Neutrophil (primary cell): ENCODE data around the gene GPRIN3.

ENCODE experiments used
- H3K27ac ChIP-seq: fragments of 200-600 bp; sonication (generic); 2 replicates; pipeline ENCODE4 v1.5.1; 2016; ENCODE audit warnings: mild to moderate bottlenecking, moderate library complexity
- H3K27me3 ChIP-seq: fragments of 200-600 bp; sonication (generic); 2 replicates; pipeline ENCODE4 v1.6.0; 2016; ENCODE audit warnings: mild to moderate bottlenecking
- H3K36me3 ChIP-seq: fragments of 200-600 bp; sonication (generic); 2 replicates; pipeline ENCODE4 v1.5.1; 2017
- H3K4me1 ChIP-seq, 2 experiments: fragments of 200-600 bp in 1 of 2; sonication (generic) in 1 of 2; 1 replicate in 1 of 2; 2 replicates in 1 of 2; pipeline versions ENCODE4 v1.5.1 to v1.6.1; 2013 to 2016; ENCODE audit warnings: low read depth in 1 of 2, low read length in 1 of 2, mild to moderate bottlenecking in 1 of 2, moderate library complexity in 1 of 2; ENCODE audit not compliant: control insufficient read depth in 1 of 2, insufficient read depth in 1 of 2
- H3K4me3 ChIP-seq, 2 experiments: fragments of 200-600 bp in 1 of 2; sonication (generic) in 1 of 2; 1 replicate in 1 of 2; 2 replicates in 1 of 2; pipeline ENCODE4 v1.5.1; 2013 to 2016; ENCODE audit warnings: low read depth in 1 of 2, low read length in 1 of 2, mild to moderate bottlenecking in 1 of 2, moderate library complexity in 1 of 2
- H3K9me3 ChIP-seq: fragments of 200-600 bp; sonication (generic); 2 replicates; pipeline ENCODE4 v1.5.1; 2016
- TF ChIP-seq, protein P1 (sequence below): fragments of 200-600 bp; sonication (generic); IDR thresholded peaks from 2 replicates; pipeline ENCODE4 v1.5.1; 2016; ENCODE audit warnings: antibody characterized with exemption

Gene GPRIN3

DNA sequence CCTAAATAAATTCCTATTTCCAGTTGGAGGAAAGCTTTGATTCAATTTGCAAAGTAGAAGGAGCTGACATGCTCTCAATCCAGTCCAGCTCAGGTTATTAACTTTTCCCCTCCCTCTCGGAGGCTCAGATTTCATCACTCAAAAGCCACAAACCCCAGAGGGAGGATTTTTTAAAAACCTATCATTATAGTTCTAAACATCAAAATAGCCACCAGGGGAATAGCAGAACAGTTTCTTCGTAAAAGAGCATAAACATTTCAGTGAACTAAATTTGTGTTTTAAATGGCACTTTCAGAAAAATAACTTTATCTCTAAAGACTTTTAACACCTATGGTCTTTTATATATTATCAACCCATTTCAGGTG lies 8.8 kb downstream of the GPRIN3 start:
- Histone ChIP-seq H3K27ac (peak overlapping the region; percentile 73), H3K4me3 (peak overlapping the region; percentile 9 to 20), H3K27me3 (no peaks in the 10 kb centered on the region), H3K9me3 (no peaks in the 10 kb centered on the region), H3K4me1 (peaks cover 32 to 48% of the 10 kb centered on the region in 2 experiments), H3K36me3 (no peaks in the 10 kb centered on the region)
- TF ChIP-seq, protein P1, sequence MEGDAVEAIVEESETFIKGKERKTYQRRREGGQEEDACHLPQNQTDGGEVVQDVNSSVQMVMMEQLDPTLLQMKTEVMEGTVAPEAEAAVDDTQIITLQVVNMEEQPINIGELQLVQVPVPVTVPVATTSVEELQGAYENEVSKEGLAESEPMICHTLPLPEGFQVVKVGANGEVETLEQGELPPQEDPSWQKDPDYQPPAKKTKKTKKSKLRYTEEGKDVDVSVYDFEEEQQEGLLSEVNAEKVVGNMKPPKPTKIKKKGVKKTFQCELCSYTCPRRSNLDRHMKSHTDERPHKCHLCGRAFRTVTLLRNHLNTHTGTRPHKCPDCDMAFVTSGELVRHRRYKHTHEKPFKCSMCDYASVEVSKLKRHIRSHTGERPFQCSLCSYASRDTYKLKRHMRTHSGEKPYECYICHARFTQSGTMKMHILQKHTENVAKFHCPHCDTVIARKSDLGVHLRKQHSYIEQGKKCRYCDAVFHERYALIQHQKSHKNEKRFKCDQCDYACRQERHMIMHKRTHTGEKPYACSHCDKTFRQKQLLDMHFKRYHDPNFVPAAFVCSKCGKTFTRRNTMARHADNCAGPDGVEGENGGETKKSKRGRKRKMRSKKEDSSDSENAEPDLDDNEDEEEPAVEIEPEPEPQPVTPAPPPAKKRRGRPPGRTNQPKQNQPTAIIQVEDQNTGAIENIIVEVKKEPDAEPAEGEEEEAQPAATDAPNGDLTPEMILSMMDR, result no peak

DNA sequence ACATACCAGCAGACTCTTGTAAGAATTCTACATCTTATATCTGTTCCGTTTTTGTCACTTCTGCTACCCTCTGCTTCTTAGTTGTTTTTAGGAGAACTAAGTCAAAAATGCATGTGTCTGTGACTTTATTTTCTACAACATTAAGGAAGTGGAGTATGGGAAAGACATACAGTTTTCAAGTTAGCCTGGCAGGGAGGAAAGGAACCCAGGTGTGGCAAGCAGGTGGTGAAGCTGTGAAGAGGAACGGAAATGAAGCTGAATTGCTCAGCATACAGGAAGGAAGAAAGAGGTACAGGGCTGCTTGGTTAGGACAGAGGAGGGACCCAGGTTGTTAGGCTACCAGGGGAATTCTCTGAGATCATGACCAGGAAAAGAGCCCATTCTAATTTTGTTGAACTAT lies 9.4 kb downstream of the GPRIN3 start:
- H3K27me3 ChIP-seq, result no peaks in the 10 kb centered on the region
- H3K4me1 ChIP-seq, result peaks cover 32 to 43% of the 10 kb centered on the region in 2 experiments
- no peaks in the 10 kb centered on the region for H3K9me3 ChIP-seq
- H3K36me3 ChIP-seq, result no peaks in the 10 kb centered on the region
- H3K4me3 ChIP-seq, result peak overlapping the region; percentile 20 to 22
- TF ChIP-seq, protein P1, result no peak
- H3K27ac ChIP-seq, result peak overlapping the region; percentile 73

DNA sequence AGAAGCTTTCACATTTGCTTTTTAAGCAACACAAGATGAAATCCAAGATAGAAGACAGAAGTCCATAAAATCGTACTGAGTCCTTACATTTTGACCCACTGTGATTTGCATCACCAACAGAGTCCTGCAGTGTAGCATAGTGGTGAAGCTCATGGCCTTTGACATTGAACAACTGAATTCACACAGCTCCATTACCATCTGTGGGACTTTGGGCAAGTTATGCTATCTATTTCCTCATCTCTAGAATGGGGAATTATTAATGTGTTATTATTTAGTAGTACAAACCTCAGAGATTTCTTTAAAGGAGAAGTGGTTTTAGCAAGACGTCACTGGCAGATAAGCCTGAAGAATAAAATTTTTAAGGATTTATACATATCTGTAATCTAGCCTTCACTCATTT lies 10.7 kb downstream of the GPRIN3 start:
- H3K27ac ChIP-seq, result peak overlapping the region; percentile 9
- TF ChIP-seq, protein P1, result no peak
- no peak overlapping the region for H3K4me3 ChIP-seq
- peaks cover 32 to 43% of the 10 kb centered on the region in 2 experiments for H3K4me1 ChIP-seq
- H3K9me3 ChIP-seq, result no peaks in the 10 kb centered on the region
- H3K36me3 ChIP-seq, result no peaks in the 10 kb centered on the region
- H3K27me3 ChIP-seq, result no peaks in the 10 kb centered on the region

DNA sequence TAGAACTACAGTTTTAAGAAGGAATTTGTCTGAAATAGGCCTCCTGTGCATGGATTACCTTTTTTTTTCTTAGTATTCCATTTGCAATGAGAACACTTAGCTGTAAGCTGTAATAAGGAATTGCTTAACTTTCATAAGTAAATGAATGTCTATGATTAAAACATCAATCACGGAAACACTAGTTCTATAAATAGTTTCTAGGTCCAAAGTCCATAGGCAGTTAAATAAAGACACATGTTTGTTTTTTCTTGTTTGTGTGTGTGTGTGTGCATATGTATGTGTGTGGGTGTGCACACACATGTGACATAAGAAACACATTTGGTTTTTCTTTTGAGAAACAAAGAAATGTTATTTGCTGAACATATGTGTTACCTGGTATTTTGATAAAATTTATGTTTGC lies 11.2 kb downstream of the GPRIN3 start:
- TF ChIP-seq, protein P1, result no peak
- Histone ChIP-seq H3K27ac (no peak overlapping the region), H3K36me3 (no peaks in the 10 kb centered on the region), H3K9me3 (no peaks in the 10 kb centered on the region), H3K4me3 (no peak overlapping the region), H3K27me3 (no peaks in the 10 kb centered on the region), H3K4me1 (peaks cover 32 to 43% of the 10 kb centered on the region in 2 experiments)

- TF ChIP-seq, protein P1, result no peak
- H3K4me1 ChIP-seq, result peaks cover 32 to 43% of the 10 kb centered on the region in 2 experiments
- H3K27me3 ChIP-seq, result no peaks in the 10 kb centered on the region
Measured at GRCh38 chr4:89295415-89295927, 12.1 kb downstream of the GPRIN3 start.

More at GRCh38 chr4:89295415-89295927, 12.1 kb downstream of the GPRIN3 start:
- Histone ChIP-seq H3K4me3 (no peak overlapping the region), H3K9me3 (no peaks in the 10 kb centered on the region), H3K36me3 (no peaks in the 10 kb centered on the region), H3K27ac (no peak overlapping the region)
